Measurements from ENCODE around the gene TBC1D22A. TPM values are rescaled to one million over a fixed set of nuclear protein-coding genes. Genes with fewer than 3 reads are reported as not detected.

TBC1D22A gene
- total and polyA plus RNA-seq, 10 of the 15 experiments (the other 5 are each of a cell fraction or from before 2014, with no cell fraction given) = 0.63 to 44.7 (median 27.4) TPM

DNA sequence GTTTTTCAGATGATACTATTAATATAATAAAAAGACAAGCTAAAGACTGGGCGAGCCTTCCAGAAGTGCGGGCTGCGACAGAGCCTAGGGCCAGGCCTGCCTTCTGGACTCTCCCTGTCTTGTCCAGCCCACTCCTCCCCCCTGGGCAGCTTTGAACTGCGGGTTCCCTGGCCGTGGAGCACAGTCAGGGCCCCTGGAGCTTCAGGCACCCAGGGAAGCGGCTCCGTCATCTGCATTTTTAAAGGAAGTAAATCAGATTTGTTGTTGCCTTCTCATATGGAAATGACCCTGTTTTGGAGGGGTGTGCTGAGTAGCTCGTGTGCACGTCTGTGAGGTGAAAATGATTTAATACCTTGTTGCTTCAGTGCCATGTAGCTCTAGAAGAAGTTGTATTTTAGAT, 265.3 kb downstream of the TBC1D22A start (continued):
- no peak for TF ChIP-seq RAD21 (IDR thresholded peaks at IDR 0.05; ENCODE audit: insufficient read depth, low read depth, low read length)

GRCh38 chr22:47029244-47030074, 267.0 kb downstream of the TBC1D22A start:
- CTCF ChIA-PET = interaction anchor here (1.3 kb wide), 1 partner anchor 20 kb away, joined by 3 read pairs; no protein-coding TSS in a partner anchor
- RAD21 ChIA-PET (ENCODE audit: unreplicated experiment) = no interaction called here
- Histone ChIP-seq H3K9ac (ENCODE audit: control insufficient read depth, insufficient read depth, low read length) (no peak overlapping the region), H3K4me3 (no peak overlapping the region), H2AFZ (ENCODE audit: control insufficient read depth, low read depth, low read length) (no peak overlapping the region), H4K20me1 (ENCODE audit: control insufficient read depth, insufficient read depth) (no peaks in the 10 kb centered on the region), H3K9me3 (replicated peaks; ENCODE audit: control insufficient read depth, insufficient read depth, low read length) (no peaks in the 10 kb centered on the region), H3K36me3 (ENCODE audit: control insufficient read depth in 2 of 2, insufficient read depth in 2 of 2, low read length in 1 of 2) (peaks cover 6% of the 10 kb centered on the region in 2 experiments; a peak in 3 of 4 replicates), H3K4me2 (ENCODE audit: control insufficient read depth, insufficient read depth) (no peak overlapping the region), H3K27ac (ENCODE audit: control insufficient read depth, insufficient read depth) (no peak overlapping the region), H3K79me2 (ENCODE audit: control insufficient read depth, insufficient read depth, low read length) (no peaks in the 10 kb centered on the region), H3K4me1 (ENCODE audit: control insufficient read depth, insufficient read depth, low read length) (no peaks in the 10 kb centered on the region), H3K27me3 (replicated peaks in 1 of 2; ENCODE audit: control insufficient read depth in 2 of 2, insufficient read depth in 2 of 2, low read length in 1 of 2) (no peaks in the 10 kb centered on the region)
- FAIRE-seq = no peak
- POLR2A ChIA-PET = no interaction called here
- TF ChIP-seq, protein P1, sequence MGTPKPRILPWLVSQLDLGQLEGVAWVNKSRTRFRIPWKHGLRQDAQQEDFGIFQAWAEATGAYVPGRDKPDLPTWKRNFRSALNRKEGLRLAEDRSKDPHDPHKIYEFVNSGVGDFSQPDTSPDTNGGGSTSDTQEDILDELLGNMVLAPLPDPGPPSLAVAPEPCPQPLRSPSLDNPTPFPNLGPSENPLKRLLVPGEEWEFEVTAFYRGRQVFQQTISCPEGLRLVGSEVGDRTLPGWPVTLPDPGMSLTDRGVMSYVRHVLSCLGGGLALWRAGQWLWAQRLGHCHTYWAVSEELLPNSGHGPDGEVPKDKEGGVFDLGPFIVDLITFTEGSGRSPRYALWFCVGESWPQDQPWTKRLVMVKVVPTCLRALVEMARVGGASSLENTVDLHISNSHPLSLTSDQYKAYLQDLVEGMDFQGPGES (IDR thresholded peaks at IDR 0.05) = no peak
- TF ChIP-seq ZNF592 (IDR thresholded peaks at IDR 0.05) (no peak), MLLT1 (IDR thresholded peaks at IDR 0.05) (no peak), NR2C1 (IDR thresholded peaks at IDR 0.05) (no peak), MEF2A (IDR thresholded peaks at IDR 0.05; ENCODE audit: insufficient read depth, low read depth, low read length) (no peak), PAX8 (IDR thresholded peaks at IDR 0.05) (no peak), RB1 (IDR thresholded peaks at IDR 0.05; ENCODE audit: borderline replicate concordance) (no peak), ZBED1 (IDR thresholded peaks at IDR 0.05; ENCODE audit: borderline replicate concordance) (no peak)
- TF ChIP-seq, protein P2, sequence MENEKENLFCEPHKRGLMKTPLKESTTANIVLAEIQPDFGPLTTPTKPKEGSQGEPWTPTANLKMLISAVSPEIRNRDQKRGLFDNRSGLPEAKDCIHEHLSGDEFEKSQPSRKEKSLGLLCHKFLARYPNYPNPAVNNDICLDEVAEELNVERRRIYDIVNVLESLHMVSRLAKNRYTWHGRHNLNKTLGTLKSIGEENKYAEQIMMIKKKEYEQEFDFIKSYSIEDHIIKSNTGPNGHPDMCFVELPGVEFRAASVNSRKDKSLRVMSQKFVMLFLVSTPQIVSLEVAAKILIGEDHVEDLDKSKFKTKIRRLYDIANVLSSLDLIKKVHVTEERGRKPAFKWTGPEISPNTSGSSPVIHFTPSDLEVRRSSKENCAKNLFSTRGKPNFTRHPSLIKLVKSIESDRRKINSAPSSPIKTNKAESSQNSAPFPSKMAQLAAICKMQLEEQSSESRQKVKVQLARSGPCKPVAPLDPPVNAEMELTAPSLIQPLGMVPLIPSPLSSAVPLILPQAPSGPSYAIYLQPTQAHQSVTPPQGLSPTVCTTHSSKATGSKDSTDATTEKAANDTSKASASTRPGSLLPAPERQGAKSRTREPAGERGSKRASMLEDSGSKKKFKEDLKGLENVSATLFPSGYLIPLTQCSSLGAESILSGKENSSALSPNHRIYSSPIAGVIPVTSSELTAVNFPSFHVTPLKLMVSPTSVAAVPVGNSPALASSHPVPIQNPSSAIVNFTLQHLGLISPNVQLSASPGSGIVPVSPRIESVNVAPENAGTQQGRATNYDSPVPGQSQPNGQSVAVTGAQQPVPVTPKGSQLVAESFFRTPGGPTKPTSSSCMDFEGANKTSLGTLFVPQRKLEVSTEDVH (IDR thresholded peaks at IDR 0.05; ENCODE audit: low read depth, partially characterized antibody) = no peak
- no peak for ATAC-seq
- BruUV-seq (replicated peaks) = no TSS peak
- 91% methylated on average over 24 of the region's 26 CpGs for WGBS (ENCODE audit: insufficient coverage, insufficient replicate concordance, low lambda C conversion rate, missing lambda C conversion rate)
- DNase-seq (ENCODE audit: low read depth, low spot score) = no peak
- in situ Hi-C loops (cut with MboI) (loop anchor here (10.0 kb wide), 1 partner anchor 55 kb away; no protein-coding TSS in a partner anchor), intact Hi-C loops (cut with micrococcal nuclease; ENCODE audit: unreplicated experiment) (no loop called here)
- SMC1A ChIA-PET (ENCODE audit: uncharacterized antibody, unreplicated experiment) = no interaction called here

Measured in GM12878 (cell line).